ENCODE results near the gene NT5C3A. TPM values are rescaled to one million over a fixed set of nuclear protein-coding genes. Genes with fewer than 3 reads are reported as not detected.

NT5C3A gene
- total RNA-seq, 1 experiment from 2014 or later = 35.0 TPM

- H3K79me2 ChIP-seq (ENCODE audit: low read length) = peaks cover 92% of the 10 kb centered on the region
- H3K9me2 ChIP-seq (replicated peaks; ENCODE audit: low read length) = no peaks in the 10 kb centered on the region
- CTCF ChIA-PET = no interaction called here
- H3K4me3 ChIP-seq (ENCODE audit: low read length) = no peak overlapping the region
- H2AFZ ChIP-seq (ENCODE audit: low read length) = no peak overlapping the region
- H3K9me3 ChIP-seq (ENCODE audit: low read length) = no peaks in the 10 kb centered on the region
- TF ChIP-seq EZH2phosphoT487 (IDR thresholded peaks at IDR 0.05; ENCODE audit: borderline replicate concordance, low read length) (no peak), CTCF (conservative IDR thresholded peaks at IDR 0.05; ENCODE audit: low read depth, low read length) (peak; percentile 78)
- BruUV-seq (replicated peaks) = no TSS peak
- peaks cover 10% of the 10 kb centered on the region for H3K4me1 ChIP-seq (ENCODE audit: insufficient read depth, low read length)
- H3K36me3 ChIP-seq (ENCODE audit: low read depth, low read length) = no peaks in the 10 kb centered on the region
- ATAC-seq (peak; percentile 67), DNase-seq (peak; percentile 66)
- no peak overlapping the region for H3K9ac ChIP-seq (ENCODE audit: low read length)
- no peaks in the 10 kb centered on the region for H3F3A ChIP-seq (ENCODE audit: low read length, unreplicated experiment)
- H3K27ac ChIP-seq (ENCODE audit: low read length) = no peak overlapping the region
- POLR2A ChIA-PET (ENCODE audit: unreplicated experiment) = no interaction called here
- H3K27me3 ChIP-seq (ENCODE audit: low read length) = no peaks in the 10 kb centered on the region
- H3K4me2 ChIP-seq (ENCODE audit: low read length) = no peak overlapping the region
- peaks cover 11% of the 10 kb centered on the region for H4K20me1 ChIP-seq (ENCODE audit: low read length)
- intact Hi-C loops (cut with micrococcal nuclease) = loop anchor here (1.0 to 5.0 kb wide), 4 partner anchors 86 to 358 kb away; no protein-coding TSS in a partner anchor
Observed at GRCh38 chr7:33050535-33051318, 11.8 kb downstream of the NT5C3A start.

- Histone ChIP-seq H4K20me1 (ENCODE audit: low read length) (peaks cover 17% of the 10 kb centered on the region), H3K79me2 (ENCODE audit: low read length) (peaks cover 91% of the 10 kb centered on the region), H3K9ac (ENCODE audit: low read length) (no peak overlapping the region), H3K4me1 (ENCODE audit: insufficient read depth, low read length) (peaks cover 14% of the 10 kb centered on the region), H3K4me3 (ENCODE audit: low read length) (no peak overlapping the region), H3K27me3 (ENCODE audit: low read length) (no peaks in the 10 kb centered on the region), H3K9me2 (replicated peaks; ENCODE audit: low read length) (no peaks in the 10 kb centered on the region), H3K36me3 (ENCODE audit: low read depth, low read length) (no peaks in the 10 kb centered on the region), H3K9me3 (ENCODE audit: low read length) (no peaks in the 10 kb centered on the region), H3F3A (ENCODE audit: low read length, unreplicated experiment) (no peaks in the 10 kb centered on the region), H3K27ac (ENCODE audit: low read length) (no peak overlapping the region), H2AFZ (ENCODE audit: low read length) (no peak overlapping the region), H3K4me2 (ENCODE audit: low read length) (no peak overlapping the region)
- BruUV-seq (replicated peaks) = no TSS peak
- ChIA-PET POLR2A (ENCODE audit: unreplicated experiment) (no interaction called here), CTCF (no interaction called here)
- ATAC-seq (no peak), DNase-seq (no peak)
- TF ChIP-seq EZH2 (IDR thresholded peaks at IDR 0.05; ENCODE audit: low read length, unreplicated experiment) (no peak), EZH2phosphoT487 (IDR thresholded peaks at IDR 0.05; ENCODE audit: borderline replicate concordance, low read length) (no peak), CTCF (conservative IDR thresholded peaks at IDR 0.05; ENCODE audit: low read depth, low read length) (no peak)
- intact Hi-C loops (cut with micrococcal nuclease) = loop anchor here (10.0 kb wide), 1 partner anchor 554 kb away; the partner anchor contains the start of genes AVL9 and LSM5
Observed at GRCh38 chr7:33048704-33049103, 13.9 kb downstream of the NT5C3A start.

- CTCF ChIA-PET = no interaction called here
- Histone ChIP-seq H3K36me3 (ENCODE audit: low read depth, low read length) (no peaks in the 10 kb centered on the region), H3K4me2 (ENCODE audit: low read length) (no peak overlapping the region), H3F3A (ENCODE audit: low read length, unreplicated experiment) (no peaks in the 10 kb centered on the region), H2AFZ (ENCODE audit: low read length) (no peak overlapping the region), H3K27me3 (ENCODE audit: low read length) (no peaks in the 10 kb centered on the region), H3K4me3 (ENCODE audit: low read length) (no peak overlapping the region), H3K27ac (ENCODE audit: low read length) (no peak overlapping the region), H4K20me1 (ENCODE audit: low read length) (peaks cover 17% of the 10 kb centered on the region), H3K79me2 (ENCODE audit: low read length) (peaks cover 91% of the 10 kb centered on the region), H3K4me1 (ENCODE audit: insufficient read depth, low read length) (peaks cover 19% of the 10 kb centered on the region), H3K9ac (ENCODE audit: low read length) (no peak overlapping the region), H3K9me3 (ENCODE audit: low read length) (no peaks in the 10 kb centered on the region), H3K9me2 (replicated peaks; ENCODE audit: low read length) (no peaks in the 10 kb centered on the region)
- TF ChIP-seq EZH2phosphoT487 (IDR thresholded peaks at IDR 0.05; ENCODE audit: borderline replicate concordance, low read length) (no peak), CTCF (conservative IDR thresholded peaks at IDR 0.05; ENCODE audit: low read depth, low read length) (no peak), EZH2 (IDR thresholded peaks at IDR 0.05; ENCODE audit: low read length, unreplicated experiment) (no peak)
- BruUV-seq (replicated peaks) = no TSS peak
- DNase-seq (no peak), ATAC-seq (no peak)
- intact Hi-C loops (cut with micrococcal nuclease) = loop anchor here (10.0 kb wide), 1 partner anchor 553 kb away; the partner anchor contains the start of genes AVL9 and LSM5
- POLR2A ChIA-PET (ENCODE audit: unreplicated experiment) = no interaction called here
Observed at GRCh38 chr7:33048257-33048656, 14.3 kb downstream of the NT5C3A start.
